K562 (cell line): Measurements from ENCODE around the gene MBL2. TPM values are rescaled to one million over a fixed set of nuclear protein-coding genes. Genes with fewer than 3 reads are reported as not detected.

ENCODE experiments used
- ATAC-seq: fragments of 200-7000 bp; cut with Tn5 transposase; 3 replicates; pipeline ENCODE4 v1.9.1; 2020; ENCODE audit warnings: moderate library complexity
- BruUV-seq: library from RNA; stranded (reverse); fragments of 400-500 nt; replicated peaks from 2 replicates; lab custom pipeline; 2021; lab: Mats Ljungman, UMichigan
- CTCF ChIA-PET: fragments of 300-600 bp; formaldehyde crosslinking; extraction: SDS; loops from one replicate; lab custom pipeline; 2021; ENCODE audit warnings: low intra/inter-chr PET ratio; lab: Yijun Ruan, JAX
- POLR2A ChIA-PET: fragments of 300-600, 350-650 bp; sonication (Branson Sonifier 250); formaldehyde crosslinking; extraction: SDS; loops from one replicate; lab custom pipeline; 2021; ENCODE audit warnings: antibody characterized with exemption, inconsistent platforms; lab: Yijun Ruan, JAX
- DNase-seq, 4 experiments: peaks; one replicate each; pipeline versions ENCODE4 v3.0.0 to v3.0.0-alpha.2; 2011 to 2018; ENCODE audit warnings: low spot score in 3 of 4, mixed read lengths in 3 of 4; ENCODE audit errors: extremely low read depth in 1 of 4
- FAIRE-seq: peaks from 2 replicates; lab custom pipeline; 2011; peaks lifted over from hg19 to GRCh38; lab: Jason Lieb, UNC
- H2AFZ ChIP-seq: 2 replicates; pipeline ENCODE4 v1.6.0; 2011; ENCODE audit warnings: low read depth, low read length, control low read depth, inconsistent platforms
- H3K27ac ChIP-seq: fragments of 200-600 bp; 3 replicates; pipeline ENCODE4 v1.8.0; 2011; ENCODE audit warnings: low read depth, mild to moderate bottlenecking, control low read depth, inconsistent platforms, low read length, moderate library complexity, mixed read lengths; ENCODE audit errors: extremely low read depth
- H3K27me3 ChIP-seq, 2 experiments: fragments of 300-600 bp in 1 of 2; 2 replicates in 1 of 2; 3 replicates in 1 of 2; pipeline versions ENCODE4 v1.6.0 to v1.8.0; 2011; ENCODE audit warnings: inconsistent platforms in 2 of 2, low read length in 2 of 2, mild to moderate bottlenecking in 1 of 2, mixed read lengths in 1 of 2, moderate library complexity in 1 of 2; ENCODE audit not compliant: control insufficient read depth in 2 of 2, insufficient read depth in 2 of 2
- H3K36me3 ChIP-seq: fragments of 300-600 bp; 3 replicates; pipeline ENCODE4 v1.8.0; 2011; ENCODE audit warnings: mild to moderate bottlenecking, low read length, inconsistent platforms; ENCODE audit not compliant: control insufficient read depth, insufficient read depth
- H3K4me1 ChIP-seq, 2 experiments: fragments of 200-600 bp in 1 of 2; replicated peaks in 1 of 2; 2 replicates in 1 of 2; 3 replicates in 1 of 2; pipeline versions ENCODE4 v1.5.1 to v1.8.0; 2011; ENCODE audit warnings: inconsistent platforms in 2 of 2, low read length in 2 of 2, mild to moderate bottlenecking in 1 of 2, mixed read lengths in 1 of 2, moderate library complexity in 1 of 2; ENCODE audit not compliant: control insufficient read depth in 2 of 2, insufficient read depth in 2 of 2
- H3K4me2 ChIP-seq: 2 replicates; pipeline ENCODE4 v1.6.1; 2011; ENCODE audit warnings: low read length, control low read depth, inconsistent platforms, mixed read lengths; ENCODE audit not compliant: insufficient read depth
- H3K4me3 ChIP-seq: fragments of 200-600 bp; sonication (generic), shearing (Covaris generic); 2 replicates; pipeline ENCODE4 v1.5.1; 2016; ENCODE audit warnings: control low read depth, inconsistent platforms
- H3K79me2 ChIP-seq: fragments of 200-600 bp; 3 replicates; pipeline ENCODE4 v1.8.0; 2011; ENCODE audit warnings: low read length, inconsistent platforms; ENCODE audit not compliant: control insufficient read depth, insufficient read depth
- H3K9ac ChIP-seq, 2 experiments: 2 replicates each; pipeline versions ENCODE4 v1.6.0 to v1.6.1; 2011; ENCODE audit warnings: low read depth in 2 of 2, low read length in 2 of 2, control low read depth in 1 of 2, inconsistent platforms in 1 of 2, mild to moderate bottlenecking in 1 of 2, mixed read lengths in 1 of 2; ENCODE audit not compliant: insufficient read depth in 1 of 2
- H3K9me1 ChIP-seq: one replicate; pipeline ENCODE4 v1.6.0; 2011; ENCODE audit warnings: inconsistent platforms, mild to moderate bottlenecking, low read length, moderate library complexity; ENCODE audit not compliant: control insufficient read depth, insufficient read depth
- H3K9me3 ChIP-seq: replicated peaks from 2 replicates; pipeline ENCODE4 v1.5.1; 2011; ENCODE audit warnings: low read depth, low read length, inconsistent platforms; ENCODE audit not compliant: control insufficient read depth, insufficient read depth
- H4K20me1 ChIP-seq: replicated peaks from 2 replicates; pipeline ENCODE4 v1.6.1; 2011; ENCODE audit warnings: low read length, inconsistent platforms, mixed read lengths; ENCODE audit not compliant: control insufficient read depth, insufficient read depth
- HNRNPL ChIP-seq: fragments of 200-400 bp; formaldehyde crosslinking; IDR thresholded peaks from 2 replicates; pipeline ENCODE4 v1.6.1; 2017; ENCODE audit warnings: low read depth, mild to moderate bottlenecking, low read length
- NCOR1 ChIP-seq: fragments of 450-650 bp; IDR thresholded peaks from 2 replicates; pipeline ENCODE4 v1.6.1; 2016; ENCODE audit warnings: mild to moderate bottlenecking, moderate library complexity
- ZNF407 ChIP-seq: fragments of 450-650 bp; IDR thresholded peaks from 2 replicates; pipeline ENCODE4 v1.6.1; 2016; ENCODE audit warnings: low read depth
- WGBS: fragments of 100-300 bp; shearing (Covaris generic); methylation state at CpG from one replicate; pipeline ENCODE4 v1.1.6; 2016; ENCODE audit warnings: low coverage, mixed read lengths; ENCODE audit not compliant: insufficient coverage; ENCODE audit errors: missing lambda C conversion rate; 5-methylcytosine and 5-hydroxymethylcytosine counted together
- in situ Hi-C: fragments of 300-500 bp; cut with MboI; formaldehyde crosslinking; loops from 4 replicates; pipeline ENCODE4 v1.15.0; 2018; ENCODE audit warnings: inconsistent platforms, mixed read lengths
- intact Hi-C: fragments of 100-400 bp; cut with micrococcal nuclease; formaldehyde crosslinking; loops from 2 replicates; pipeline ENCODE4 v1.14.2; 2022
- polyA plus RNA-seq, 8 experiments: library from polyadenylated mRNA; depleted of rRNA in 4 of 8; stranded (reverse) in 5 of 8; unstranded in 3 of 8; fragments of >200 nt; fragmentation: Nextera tagmentation in 2 of 8; fragmentation: Illumina TruSeq in 1 of 8; extraction: Ambion mirVana in 2 of 8; extraction: Trizol in 1 of 8; gene quantifications; 2 replicates each; pipeline versions ENCODE4 v1.2.1 to v1.2.3, GENCODE V29; 2011 to 2014; ENCODE audit warnings: inconsistent platforms in 1 of 8, missing spikeins in 1 of 8
- total RNA-seq, 7 experiments: library from RNA; depleted of rRNA in 6 of 7; stranded (reverse); fragments of >200 nt in 6 of 7; fragmentation: Illumina TruSeq in 2 of 7; extraction: Trizol in 2 of 7; gene quantifications; 2 replicates each; pipeline versions ENCODE4 v1.2.1 to v1.2.3, GENCODE V29; 2011 to 2021; ENCODE audit warnings: low replicate concordance in 1 of 7

Gene MBL2
- total and polyA plus RNA-seq, 9 of the 15 experiments (the other 6 are each of a cell fraction or from before 2014, with no cell fraction given): not detected

GRCh38 chr10:52750629-52751028 is 22.0 kb downstream of the MBL2 start:
- no TSS peak for BruUV-seq
- in situ Hi-C loops: no loop called here
- H3K27ac ChIP-seq: no peak overlapping the region
- H3K9me3 ChIP-seq: 0 out of 2 replicates have a peak, but pooled peaks cover 4% of the 10 kb centered on the region
- no peak overlapping the region for H3K4me2 ChIP-seq
- intact Hi-C loops: no loop called here
- H4K20me1 ChIP-seq: no peaks in the 10 kb centered on the region
- no peaks in the 10 kb centered on the region for H3K79me2 ChIP-seq
- DNase-seq (no peak), ATAC-seq (no peak), FAIRE-seq (no peak)
- H2AFZ ChIP-seq: no peak overlapping the region
- ChIA-PET CTCF (no interaction called here), POLR2A (no interaction called here)
- no peak overlapping the region for H3K9ac ChIP-seq
- no peaks in the 10 kb centered on the region for H3K36me3 ChIP-seq
- 0% methylated on average over 1 of the region's 1 CpG for WGBS
- H3K4me3 ChIP-seq: no peak overlapping the region
- H3K4me1 ChIP-seq: no peaks in the 10 kb centered on the region
- TF ChIP-seq HNRNPL (no peak), NCOR1 (no peak), ZNF407 (no peak)
- H3K27me3 ChIP-seq: no peaks in the 10 kb centered on the region
- no peaks in the 10 kb centered on the region for H3K9me1 ChIP-seq
